ENCODE data around the gene IL1RL2.

- TF ChIP-seq SUZ12 (IDR thresholded peaks at IDR 0.05; ENCODE audit: extremely low read depth, insufficient read depth, insufficient read length) (no peak), YY1 (IDR thresholded peaks at IDR 0.05; ENCODE audit: insufficient read depth, insufficient read length) (no peak)
These were observed 20.5 kb upstream of the IL1RL2 start for GRCh38 chr2:102166189-102166845.
